HG03159 (cell line): ENCODE measurements around the gene GPLD1.

ENCODE experiments used
- ATAC-seq: cut with Tn5 transposase; IDR thresholded peaks from one replicate; pipeline ENCODE4 v1.9.1; 2021; ENCODE audit warnings: mild to moderate bottlenecking, moderate library complexity; ENCODE audit not compliant: unreplicated experiment

Gene GPLD1

GRCh38 chr6:24455061-24455460 is 34.3 kb downstream of the GPLD1 start:
- no peak for ATAC-seq

GRCh38 chr6:24454452-24454851 is 34.9 kb downstream of the GPLD1 start:
- ATAC-seq: no peak

- ATAC-seq: no peak
These were observed 35.5 kb downstream of the GPLD1 start for GRCh38 chr6:24453921-24454320.

GRCh38 chr6:24451581-24452388 is 37.6 kb downstream of the GPLD1 start:
- ATAC-seq: no peak

- no peak for ATAC-seq
These were observed 40.4 kb downstream of the GPLD1 start for GRCh38 chr6:24448828-24449525.

GRCh38 chr6:24448396-24448795 is 41.0 kb downstream of the GPLD1 start:
- ATAC-seq: no peak

DNA sequence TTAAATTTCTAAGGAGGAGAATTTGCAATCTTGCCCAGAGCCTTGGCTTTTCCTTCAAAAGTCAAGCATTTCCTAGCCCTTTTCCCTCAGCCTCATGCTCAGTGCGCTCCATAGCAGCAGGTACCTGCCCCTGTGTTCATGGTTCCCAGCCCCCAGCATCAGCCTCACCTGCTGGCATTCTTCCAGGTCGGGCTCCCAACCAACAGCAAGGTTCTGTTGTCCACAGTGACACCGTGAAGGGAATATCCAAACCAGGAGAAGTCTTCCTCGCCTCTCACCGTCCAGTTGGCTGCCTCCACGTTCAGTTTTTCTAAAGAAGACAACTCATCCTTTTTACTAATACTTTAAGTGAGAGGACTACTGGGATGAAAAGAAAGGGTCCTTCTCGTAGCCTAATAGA is 42.7 kb downstream of the GPLD1 start:
- no peak for ATAC-seq

DNA sequence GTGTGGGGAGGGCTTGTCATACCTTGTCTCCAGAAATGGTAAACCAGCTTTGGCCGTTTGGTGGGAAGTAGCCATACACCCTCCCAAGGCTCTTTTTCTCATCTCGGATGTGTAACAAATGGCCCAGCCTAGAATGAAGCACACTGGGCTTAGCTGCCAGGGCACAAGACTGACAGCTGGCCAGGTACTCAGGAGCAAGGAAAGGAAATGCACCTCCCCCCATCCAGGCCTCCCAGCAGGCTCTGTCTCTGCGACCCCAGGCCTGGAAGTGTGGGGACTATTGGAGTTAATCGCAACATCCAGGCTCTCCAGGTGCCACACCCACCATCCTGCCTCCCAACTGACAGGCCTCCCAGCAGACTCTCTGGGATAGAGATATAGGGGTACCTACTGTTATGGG is 43.7 kb downstream of the GPLD1 start:
- no peak for ATAC-seq

DNA sequence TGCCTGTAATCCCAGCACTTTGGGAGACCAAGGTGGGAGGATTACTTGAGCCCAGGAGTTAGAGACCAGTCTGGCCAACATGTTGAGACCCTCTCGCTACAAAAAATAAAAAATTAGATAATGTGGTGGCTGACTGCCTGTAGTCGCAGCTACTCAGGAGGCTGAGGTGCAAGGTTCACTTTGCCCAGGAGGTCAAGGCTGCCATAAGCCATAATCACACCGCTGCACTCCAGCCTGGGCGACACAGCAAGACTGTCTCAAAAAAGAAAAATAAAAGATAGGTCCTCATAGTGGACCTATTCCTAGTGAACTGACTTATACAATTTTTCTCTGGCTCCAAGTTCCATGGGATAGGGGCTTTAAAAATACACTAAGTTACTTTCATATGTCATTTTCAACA is 44.8 kb downstream of the GPLD1 start:
- ATAC-seq: no peak

DNA sequence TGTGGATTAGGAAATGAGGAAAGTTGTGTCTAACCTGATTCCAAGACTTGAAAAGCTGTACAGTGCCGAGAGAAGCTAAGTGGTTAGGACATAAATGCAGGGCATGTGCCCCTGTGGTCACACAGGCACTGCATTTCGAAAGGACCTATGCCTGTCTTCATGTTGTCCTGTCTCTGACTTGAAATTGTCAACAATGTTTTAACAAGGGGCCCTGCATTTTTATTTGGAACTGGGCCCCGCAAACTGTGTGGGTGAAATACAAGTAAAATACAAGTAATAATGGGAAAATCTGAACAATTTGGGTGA is 47.8 kb downstream of the GPLD1 start:
- no peak for ATAC-seq

GRCh38 chr6:24440897-24441598 is 48.3 kb downstream of the GPLD1 start:
- ATAC-seq: no peak

- no peak for ATAC-seq
These were observed 49.4 kb downstream of the GPLD1 start for GRCh38 chr6:24439858-24440539.

DNA sequence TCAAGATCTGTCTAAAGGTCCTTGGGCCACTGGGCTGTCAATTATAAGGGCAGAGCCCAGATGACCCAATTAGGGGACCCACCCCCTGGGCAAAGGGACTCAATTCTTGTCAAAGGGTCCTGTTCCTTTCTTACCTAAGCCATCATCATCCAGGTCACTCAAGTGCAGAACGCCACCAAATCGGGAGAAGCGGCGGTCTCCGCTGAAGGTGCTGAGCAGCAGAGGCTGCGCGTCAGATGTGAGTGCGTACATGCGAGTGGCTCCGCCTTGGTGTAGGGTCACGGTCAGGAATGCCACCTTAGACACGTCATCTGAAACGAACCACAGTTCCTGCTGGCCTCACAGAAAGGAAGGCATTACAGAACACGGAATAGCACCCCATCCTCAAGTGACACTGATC is 52.4 kb downstream of the GPLD1 start:
- ATAC-seq: no peak

- ATAC-seq: no peak
These were observed 56.8 kb downstream of the GPLD1 start for GRCh38 chr6:24432611-24433010.

DNA sequence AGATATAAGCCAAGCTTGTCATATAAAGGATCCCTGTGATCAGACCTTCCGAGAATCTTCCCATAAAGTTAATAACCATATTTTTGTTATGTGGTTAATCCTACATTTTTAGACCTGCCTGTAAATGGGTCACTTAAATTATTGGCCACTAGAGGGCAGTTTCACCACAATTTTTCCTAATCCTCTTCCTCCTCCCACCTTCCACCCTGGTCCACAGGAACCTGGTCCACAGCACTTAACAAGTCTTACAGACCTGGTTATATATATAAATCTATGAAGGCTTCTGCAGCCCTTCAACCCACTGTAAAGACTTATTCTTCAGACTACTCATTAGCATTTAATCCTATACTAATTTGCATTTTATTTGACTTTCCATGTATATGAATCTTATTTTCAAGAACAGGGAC is 58.3 kb downstream of the GPLD1 start:
- no peak for ATAC-seq

DNA sequence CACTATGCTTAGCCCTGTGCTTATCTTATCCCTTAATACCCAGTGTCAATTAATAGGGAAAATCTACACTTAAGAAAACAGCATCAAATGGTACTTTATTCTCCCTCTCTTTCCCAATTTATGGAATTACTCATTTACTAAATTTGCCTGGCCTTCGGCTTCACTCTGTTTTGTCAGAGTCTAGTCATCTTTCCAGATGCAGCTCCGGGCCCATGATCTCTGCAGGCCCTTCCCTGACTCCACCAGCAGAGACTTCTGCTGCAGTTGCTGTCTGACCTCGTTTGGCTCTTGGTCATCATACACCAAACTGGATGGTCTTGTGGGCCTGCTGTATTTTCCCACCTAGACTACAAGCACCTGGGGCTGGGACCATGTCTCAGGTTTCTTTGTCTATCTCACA is 59.3 kb downstream of the GPLD1 start:
- no peak for ATAC-seq

DNA sequence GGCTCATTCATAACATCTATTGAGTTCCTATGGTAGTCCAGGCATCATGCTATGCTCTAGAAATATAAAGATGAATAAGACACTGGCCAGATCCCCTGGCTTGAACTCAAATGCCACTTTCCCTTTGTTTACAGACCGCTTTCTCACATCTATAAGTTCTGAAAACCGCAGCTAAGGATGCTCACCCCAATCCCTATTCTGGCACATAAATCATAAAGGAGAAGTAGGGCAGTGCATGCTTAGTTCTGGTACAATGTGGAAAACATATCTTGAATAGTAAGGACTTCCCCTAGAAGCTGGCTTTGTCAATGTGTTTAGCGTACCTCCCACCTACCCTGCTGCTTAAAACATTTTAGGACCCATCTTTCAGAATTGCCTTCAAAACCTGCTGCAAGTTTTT is 60.2 kb downstream of the GPLD1 start:
- ATAC-seq: no peak

- no peak for ATAC-seq
These were observed 60.8 kb downstream of the GPLD1 start for GRCh38 chr6:24428615-24429014.

DNA sequence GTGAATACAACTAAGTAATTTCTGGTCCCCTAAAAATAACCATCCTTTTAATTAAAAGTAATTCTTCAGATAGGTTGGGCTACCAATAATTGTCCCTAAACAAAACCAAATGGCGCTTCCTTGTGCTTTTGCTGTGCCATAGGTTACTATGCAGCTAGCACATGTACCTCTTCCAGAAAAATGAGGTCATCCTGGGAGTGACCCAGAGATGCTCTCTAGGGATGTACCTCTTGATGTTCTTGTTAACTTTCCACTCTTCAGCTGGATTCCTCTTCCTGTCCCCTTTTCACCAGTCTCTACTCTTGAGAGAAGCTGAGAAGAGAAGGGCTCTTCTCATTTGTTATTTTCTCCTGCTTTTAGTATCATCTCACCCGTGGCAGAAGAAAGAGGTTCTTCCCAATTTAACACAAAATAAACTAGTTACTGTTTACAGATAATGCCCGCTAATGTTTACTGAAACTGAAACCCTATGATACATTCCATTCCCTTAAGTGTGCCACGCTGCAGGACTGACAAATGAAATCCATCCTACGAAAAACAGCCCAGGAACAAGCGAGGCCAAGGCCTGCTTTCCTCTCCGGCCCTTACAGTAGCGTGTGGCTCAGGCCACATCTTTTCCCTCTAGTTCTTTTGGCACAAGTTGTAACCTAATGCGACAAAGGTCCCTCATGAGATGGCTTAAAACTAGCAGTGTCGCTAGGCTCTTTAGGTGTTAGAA is 62.5 kb downstream of the GPLD1 start:
- no peak for ATAC-seq

- ATAC-seq: no peak
These were observed 64.3 kb downstream of the GPLD1 start for GRCh38 chr6:24425091-24425490.

GRCh38 chr6:24419526-24419925 is 69.9 kb downstream of the GPLD1 start:
- ATAC-seq: no peak
